ENCODE data around the gene IQCH. TPM values are rescaled to one million over a fixed set of nuclear protein-coding genes. Genes with fewer than 3 reads are reported as not detected.

The IQCH gene
- total RNA-seq, 1 experiment from 2014 or later, result 2.4 TPM

DNA sequence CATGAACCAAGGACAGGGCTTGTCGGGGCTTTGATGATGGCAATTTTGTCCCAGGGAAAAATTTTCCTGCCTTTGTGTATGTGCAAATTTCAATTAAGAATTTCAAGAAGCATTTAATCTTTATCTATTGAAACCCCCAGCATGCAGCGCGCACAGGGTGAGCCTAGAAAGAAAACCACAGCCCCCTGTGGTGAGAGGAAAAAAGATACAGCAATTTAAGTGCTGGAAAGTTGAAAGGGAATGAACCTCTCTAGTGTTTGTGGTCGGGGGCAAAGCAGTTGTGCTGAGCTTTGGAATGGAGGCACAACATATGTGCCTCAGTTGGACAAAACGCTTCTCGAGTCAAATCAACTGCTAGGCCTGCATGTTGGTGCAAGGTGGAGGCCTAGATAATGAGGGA, 154.6 kb downstream of the IQCH start:
- no TSS peak for BruUV-seq (replicated peaks)
- H3K36me3 Mint-ChIP-seq (ENCODE audit: insufficient read depth, unreplicated experiment), result no peaks in the 10 kb centered on the region
- TF ChIP-seq, protein P1, sequence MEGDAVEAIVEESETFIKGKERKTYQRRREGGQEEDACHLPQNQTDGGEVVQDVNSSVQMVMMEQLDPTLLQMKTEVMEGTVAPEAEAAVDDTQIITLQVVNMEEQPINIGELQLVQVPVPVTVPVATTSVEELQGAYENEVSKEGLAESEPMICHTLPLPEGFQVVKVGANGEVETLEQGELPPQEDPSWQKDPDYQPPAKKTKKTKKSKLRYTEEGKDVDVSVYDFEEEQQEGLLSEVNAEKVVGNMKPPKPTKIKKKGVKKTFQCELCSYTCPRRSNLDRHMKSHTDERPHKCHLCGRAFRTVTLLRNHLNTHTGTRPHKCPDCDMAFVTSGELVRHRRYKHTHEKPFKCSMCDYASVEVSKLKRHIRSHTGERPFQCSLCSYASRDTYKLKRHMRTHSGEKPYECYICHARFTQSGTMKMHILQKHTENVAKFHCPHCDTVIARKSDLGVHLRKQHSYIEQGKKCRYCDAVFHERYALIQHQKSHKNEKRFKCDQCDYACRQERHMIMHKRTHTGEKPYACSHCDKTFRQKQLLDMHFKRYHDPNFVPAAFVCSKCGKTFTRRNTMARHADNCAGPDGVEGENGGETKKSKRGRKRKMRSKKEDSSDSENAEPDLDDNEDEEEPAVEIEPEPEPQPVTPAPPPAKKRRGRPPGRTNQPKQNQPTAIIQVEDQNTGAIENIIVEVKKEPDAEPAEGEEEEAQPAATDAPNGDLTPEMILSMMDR (IDR thresholded peaks at IDR 0.05; ENCODE audit: insufficient read depth in 1 of 2, low read depth in 1 of 2, low read length in 1 of 2, severe bottlenecking in 1 of 2, unreplicated experiment in 1 of 2), result no peak
- no peaks in the 10 kb centered on the region for H3K27me3 Mint-ChIP-seq (ENCODE audit: insufficient read depth, unreplicated experiment)
- H3K9me3 Mint-ChIP-seq (ENCODE audit: unreplicated experiment), result no peaks in the 10 kb centered on the region
- H3K4me1 Mint-ChIP-seq (ENCODE audit: low read depth, unreplicated experiment), result peaks cover 10% of the 10 kb centered on the region
- Histone ChIP-seq H3K36me3 (ENCODE audit: control insufficient read depth, insufficient read depth, low read length) (no peaks in the 10 kb centered on the region), H3K4me3 (ENCODE audit: low read depth, low read length) (no peak overlapping the region), H3K9me3 (no peaks in the 10 kb centered on the region), H3K27me3 (replicated peaks; ENCODE audit: control insufficient read depth, insufficient read depth, low read length) (no peaks in the 10 kb centered on the region), H3K4me1 (peaks cover 5% of the 10 kb centered on the region; the same call in 1 of the 2 replicates)
- no peak overlapping the region for H3K4me3 Mint-ChIP-seq (ENCODE audit: unreplicated experiment)
- DNase-seq, result no peak
- ChIA-PET CTCF (no interaction called here), POLR2A (no interaction called here)
- no peak overlapping the region for H3K27ac Mint-ChIP-seq (ENCODE audit: unreplicated experiment)
- intact Hi-C loops (cut with micrococcal nuclease; ENCODE audit: unreplicated experiment), result no loop called here

- CTCF ChIA-PET, result no interaction called here
- no peaks in the 10 kb centered on the region for H3K36me3 Mint-ChIP-seq (ENCODE audit: insufficient read depth, unreplicated experiment)
- H3K9me3 Mint-ChIP-seq (ENCODE audit: unreplicated experiment), result no peaks in the 10 kb centered on the region
- intact Hi-C loops (cut with micrococcal nuclease; ENCODE audit: unreplicated experiment), result no loop called here
- no peaks in the 10 kb centered on the region for H3K36me3 ChIP-seq (ENCODE audit: control insufficient read depth, insufficient read depth, low read length)
- TF ChIP-seq, protein P1 (IDR thresholded peaks at IDR 0.05; ENCODE audit: insufficient read depth in 1 of 2, low read depth in 1 of 2, low read length in 1 of 2, severe bottlenecking in 1 of 2, unreplicated experiment in 1 of 2), result no peak
- H3K27me3 ChIP-seq (replicated peaks; ENCODE audit: control insufficient read depth, insufficient read depth, low read length), result no peaks in the 10 kb centered on the region
- BruUV-seq (replicated peaks), result no TSS peak
- POLR2A ChIA-PET, result no interaction called here
- H3K4me1 ChIP-seq, result peaks cover 6% of the 10 kb centered on the region; the same call in 1 of the 2 replicates
- no peaks in the 10 kb centered on the region for H3K27me3 Mint-ChIP-seq (ENCODE audit: insufficient read depth, unreplicated experiment)
- H3K4me1 Mint-ChIP-seq (ENCODE audit: low read depth, unreplicated experiment), result peaks cover 13% of the 10 kb centered on the region
- no peak for DNase-seq
- H3K4me3 Mint-ChIP-seq (ENCODE audit: unreplicated experiment), result no peak overlapping the region
- no peak overlapping the region for H3K27ac Mint-ChIP-seq (ENCODE audit: unreplicated experiment)
- H3K4me3 ChIP-seq (ENCODE audit: low read depth, low read length), result no peak overlapping the region
- H3K9me3 ChIP-seq, result no peaks in the 10 kb centered on the region
Observed at GRCh38 chr15:67411486-67411885, 156.9 kb downstream of the IQCH start.

DNA sequence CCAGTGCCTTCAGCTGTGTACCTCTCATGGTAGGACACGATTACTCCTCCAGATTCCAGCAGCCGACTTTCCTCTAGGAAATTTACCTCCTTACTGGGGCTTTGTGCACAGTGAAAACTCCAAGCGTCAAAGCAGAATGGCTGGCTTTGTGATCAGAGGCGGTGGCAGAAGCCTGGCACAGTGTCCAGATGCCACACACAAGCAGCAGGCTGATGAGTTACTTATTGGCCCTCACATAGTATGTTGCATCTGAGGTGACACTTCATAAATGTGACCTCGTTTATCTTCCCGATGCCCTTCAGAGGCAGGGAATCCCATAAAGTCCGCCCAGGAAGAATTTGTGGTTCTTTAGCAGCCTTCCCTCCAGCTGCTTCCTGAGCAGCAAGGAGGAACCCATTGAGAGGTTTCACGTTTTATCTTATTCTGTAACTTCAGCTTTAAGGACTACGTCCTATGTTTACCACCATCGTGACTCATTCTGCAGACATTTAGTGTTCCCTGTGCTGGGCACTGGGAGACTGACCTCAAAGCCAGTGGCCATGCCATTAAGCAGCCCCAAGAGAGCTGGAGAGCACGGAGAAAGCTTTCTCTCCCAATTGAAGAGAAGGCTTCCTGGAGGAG, 159.3 kb downstream of the IQCH start:
- DNase-seq, result no peak
- Mint-ChIP-seq H3K27ac (ENCODE audit: unreplicated experiment) (peak overlapping the region; percentile 23), H3K4me1 (ENCODE audit: low read depth, unreplicated experiment) (peaks cover 13% of the 10 kb centered on the region), H3K9me3 (ENCODE audit: unreplicated experiment) (no peaks in the 10 kb centered on the region), H3K36me3 (ENCODE audit: insufficient read depth, unreplicated experiment) (no peaks in the 10 kb centered on the region), H3K4me3 (ENCODE audit: unreplicated experiment) (no peak overlapping the region), H3K27me3 (ENCODE audit: insufficient read depth, unreplicated experiment) (no peaks in the 10 kb centered on the region)
- CTCF ChIA-PET, result no interaction called here
- TF ChIP-seq, protein P1 (IDR thresholded peaks at IDR 0.05; ENCODE audit: insufficient read depth in 1 of 2, low read depth in 1 of 2, low read length in 1 of 2, severe bottlenecking in 1 of 2, unreplicated experiment in 1 of 2), result no peak
- no peak overlapping the region for H3K4me3 ChIP-seq (ENCODE audit: low read depth, low read length)
- H3K27me3 ChIP-seq (replicated peaks; ENCODE audit: control insufficient read depth, insufficient read depth, low read length), result no peaks in the 10 kb centered on the region
- BruUV-seq (replicated peaks), result no TSS peak
- H3K36me3 ChIP-seq (ENCODE audit: control insufficient read depth, insufficient read depth, low read length), result no peaks in the 10 kb centered on the region
- POLR2A ChIA-PET, result no interaction called here
- peaks cover 6% of the 10 kb centered on the region; the same call in 1 of the 2 replicates for H3K4me1 ChIP-seq
- no peaks in the 10 kb centered on the region for H3K9me3 ChIP-seq
- intact Hi-C loops (cut with micrococcal nuclease; ENCODE audit: unreplicated experiment), result no loop called here
